HEK293T (cell line): ENCODE measurements around the gene PRRC2C.
"Not testable (repeated sequence)": the region's sequence is repeated elsewhere in the genome, so short reads cannot be mapped to it uniquely, and the experiment has no call there.

Experiments used
- FOXM1 ChIP-seq: fragments of 450-650 bp; IDR thresholded peaks from 2 replicates; pipeline ENCODE4 v1.6.1; 2017; ENCODE audit warnings: mild to moderate bottlenecking, borderline replicate concordance
- NFRKB ChIP-seq: fragments of 450-650 bp; IDR thresholded peaks from 2 replicates; pipeline ENCODE4 v1.6.1; 2016; ENCODE audit warnings: mild to moderate bottlenecking, moderate library complexity
- SP1 ChIP-seq: fragments of 450-650 bp; IDR thresholded peaks from 2 replicates; pipeline ENCODE4 v1.6.1; 2017
- SUZ12 ChIP-seq: fragments of 450-650 bp; IDR thresholded peaks from 2 replicates; pipeline ENCODE4 v1.6.1; 2016; ENCODE audit warnings: mild to moderate bottlenecking
- TARDBP ChIP-seq: fragments of 450-650 bp; IDR thresholded peaks from 2 replicates; pipeline ENCODE4 v1.6.1; 2016
- ZNF384 ChIP-seq: fragments of 450-650 bp; IDR thresholded peaks from 2 replicates; pipeline ENCODE4 v1.6.1; 2016

DNA sequence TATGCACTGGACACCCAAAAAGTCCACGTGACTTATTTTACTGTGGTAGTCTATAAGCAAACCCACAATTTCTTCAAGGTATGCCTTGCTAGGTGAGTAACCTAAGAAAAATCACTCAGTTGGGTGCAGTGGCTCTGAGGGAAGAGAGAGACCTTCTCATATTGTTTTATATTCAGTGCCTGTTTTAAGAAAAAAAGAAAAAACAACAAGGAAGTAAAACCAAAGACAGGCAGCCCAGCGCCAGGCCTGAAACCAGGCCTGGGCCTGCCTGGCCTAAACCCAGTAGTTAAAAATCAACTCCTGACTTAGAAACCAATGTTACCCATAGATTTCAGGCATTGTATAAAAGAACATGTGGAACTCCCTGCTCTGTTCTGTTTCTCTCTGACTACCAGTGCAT lies 115.0 kb downstream of the PRRC2C start:
- not testable (repeated sequence) for TF ChIP-seq ZNF384, SP1, NFRKB, SUZ12, FOXM1, TARDBP
